Forelimb muscle (tissue), 1 donor: ENCODE data around the gene TSPAN3. TPM values are rescaled to one million over a fixed set of nuclear protein-coding genes. Genes with fewer than 3 reads are reported as not detected.

Experiments
- polyA plus RNA-seq: library from polyadenylated mRNA; unstranded; fragments of 120-200 nt; gene quantifications from one replicate; pipeline ENCODE4 v1.2.1, GENCODE V29; 2013; ENCODE audit not compliant: insufficient read length

The TSPAN3 gene
- polyA plus RNA-seq, 1 donor, result 357 TPM

Other genes starting within 250 kb of the TSPAN3 start
- gene SCAPER, start 165.8 kb downstream of the TSPAN3 start, polyA plus RNA-seq, result 74.1 TPM
- 94.8 TPM for gene RCN2, start 139.4 kb downstream of the TSPAN3 start, polyA plus RNA-seq
- 2.7 TPM for gene PSTPIP1, start 76.0 kb downstream of the TSPAN3 start, polyA plus RNA-seq